ENCODE results near the gene PCDHA5.

- TF ChIP-seq CTCF (IDR thresholded peaks at IDR 0.05) = no peak
- no peak for TF ChIP-seq POLR2A (IDR thresholded peaks at IDR 0.05)
Measured at GRCh38 chr5:140835622-140836510, 14.5 kb downstream of the PCDHA5 start.

All from heart left ventricle (tissue), 13 donors.